Panc1 (cell line): ENCODE results near the gene ZNF419. TPM values are rescaled to one million over a fixed set of nuclear protein-coding genes. Genes with fewer than 3 reads are reported as not detected.

Experiments used
- ATAC-seq: fragments of 200-7000 bp; cut with Tn5 transposase; 2 replicates; pipeline ENCODE4 v1.9.1; 2020; ENCODE audit warnings: mild to moderate bottlenecking, moderate library complexity
- BruUV-seq: library from RNA; stranded (reverse); fragments of 400-500 nt; replicated peaks from 2 replicates; lab custom pipeline; 2021; lab: Mats Ljungman, UMichigan
- CTCF ChIA-PET: fragments of 300-600 bp; sonication (Branson Sonifier 250); formaldehyde crosslinking; loops from one replicate; lab custom pipeline; 2022; ENCODE audit warnings: antibody characterized with exemption; lab: Charles Lee
- POLR2A ChIA-PET: fragments of 300-600 bp; sonication (Branson Sonifier 250); formaldehyde crosslinking; loops from one replicate; lab custom pipeline; 2022; ENCODE audit warnings: antibody characterized with exemption; lab: Charles Lee
- DNase-seq: peaks from one replicate; pipeline ENCODE4 v3.0.0-alpha.2; 2010; ENCODE audit warnings: low read depth, low spot score
- H3K27ac ChIP-seq: 2 replicates; pipeline ENCODE4 v1.5.1; 2011; ENCODE audit warnings: mild to moderate bottlenecking, low read length, inconsistent platforms
- H3K27me3 ChIP-seq: fragments of 200-500 bp; sonication (Bioruptor generic); 2 replicates; pipeline ENCODE4 v1.6.0; 2014; ENCODE audit warnings: low read length, inconsistent platforms; ENCODE audit not compliant: control insufficient read depth, insufficient read depth
- H3K36me3 ChIP-seq: fragments of 200-500 bp; sonication (Bioruptor generic); 2 replicates; pipeline ENCODE4 v1.5.1; 2014; ENCODE audit warnings: inconsistent platforms, mild to moderate bottlenecking, low read length, moderate library complexity; ENCODE audit not compliant: control insufficient read depth, insufficient read depth
- H3K4me1 ChIP-seq: 2 replicates; pipeline ENCODE4 v1.5.1; 2011; ENCODE audit warnings: inconsistent platforms, mild to moderate bottlenecking, low read length, moderate library complexity; ENCODE audit not compliant: control insufficient read depth, insufficient read depth
- H3K4me3 ChIP-seq, 2 experiments: 2 replicates each; pipeline ENCODE4 v1.5.1; 2011 to 2012; ENCODE audit warnings: low read depth in 2 of 2, low read length in 2 of 2, mild to moderate bottlenecking in 2 of 2, inconsistent platforms in 1 of 2, moderate library complexity in 1 of 2
- H3K9me3 ChIP-seq: fragments of 200-500 bp; sonication (Bioruptor generic); 2 replicates; pipeline ENCODE4 v1.5.1; 2014; ENCODE audit warnings: low read depth, mild to moderate bottlenecking, inconsistent platforms, low read length, moderate library complexity; ENCODE audit not compliant: control insufficient read depth, insufficient read depth
- POLR2AphosphoS5 ChIP-seq: IDR thresholded peaks from 2 replicates; pipeline ENCODE4 v1.6.1; 2012; ENCODE audit warnings: mild to moderate bottlenecking, low read depth, low read length, moderate library complexity
- SIN3A ChIP-seq: IDR thresholded peaks from 2 replicates; pipeline ENCODE4 v1.6.1; 2012; ENCODE audit warnings: low read depth, mild to moderate bottlenecking, low read length, moderate library complexity, borderline replicate concordance; ENCODE audit not compliant: insufficient read depth
- TCF7L2 ChIP-seq: IDR thresholded peaks from 2 replicates; pipeline ENCODE4 v1.6.1; 2011; ENCODE audit warnings: mild to moderate bottlenecking, low read depth, low read length, inconsistent platforms
- in situ Hi-C: cut with HindIII; loops from 2 replicates; pipeline ENCODE4 v1.10.0; 2016; ENCODE audit warnings: low sequenced_read_pairs, low pct_unique_long_range_greater_than_20kb
- intact Hi-C: fragments of 100-400 bp; cut with micrococcal nuclease; formaldehyde crosslinking; loops from one replicate; pipeline ENCODE4 v1.10.0; 2022; ENCODE audit not compliant: unreplicated experiment
- total RNA-seq: library from RNA; stranded (reverse); gene quantifications from one replicate; pipeline ENCODE4 v1.2.1, GENCODE V29; 2021; ENCODE audit not compliant: unreplicated experiment
- TF ChIP-seq, protein P1 (sequence below), 2 experiments: IDR thresholded peaks; 2 replicates each; pipeline ENCODE4 v1.6.1; 2011 to 2012; ENCODE audit warnings: low read depth in 2 of 2, control low read depth in 1 of 2, low read length in 1 of 2, mild to moderate bottlenecking in 1 of 2, moderate library complexity in 1 of 2; ENCODE audit not compliant: insufficient read depth in 1 of 2
- TF ChIP-seq, protein P2 (sequence below): fragments of 450-650 bp; IDR thresholded peaks from 2 replicates; pipeline ENCODE4 v1.5.1; 2017; ENCODE audit warnings: mild to moderate bottlenecking

The ZNF419 gene
- total RNA-seq, 1 experiment from 2014 or later: 14.0 TPM

DNA sequence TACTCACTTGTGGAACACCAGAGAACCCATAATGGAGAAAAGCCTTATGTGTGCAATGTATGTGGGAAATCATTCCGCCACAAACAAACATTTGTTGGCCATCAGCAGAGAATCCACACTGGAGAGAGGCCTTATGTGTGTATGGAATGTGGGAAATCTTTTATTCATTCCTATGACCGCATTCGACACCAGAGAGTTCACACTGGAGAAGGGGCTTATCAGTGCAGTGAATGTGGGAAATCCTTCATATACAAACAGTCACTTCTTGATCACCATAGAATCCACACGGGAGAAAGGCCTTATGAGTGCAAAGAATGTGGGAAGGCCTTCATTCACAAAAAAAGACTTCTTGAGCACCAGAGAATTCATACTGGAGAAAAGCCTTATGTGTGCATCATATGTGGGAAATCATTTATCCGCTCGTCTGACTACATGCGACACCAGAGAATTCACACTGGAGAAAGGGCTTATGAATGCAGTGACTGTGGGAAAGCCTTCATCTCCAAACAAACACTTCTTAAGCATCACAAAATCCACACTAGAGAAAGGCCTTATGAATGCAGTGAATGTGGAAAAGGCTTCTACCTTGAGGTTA, 50.5 kb downstream of the ZNF419 start:
- ATAC-seq (no peak), DNase-seq (no peak)
- TF ChIP-seq, protein P1, sequence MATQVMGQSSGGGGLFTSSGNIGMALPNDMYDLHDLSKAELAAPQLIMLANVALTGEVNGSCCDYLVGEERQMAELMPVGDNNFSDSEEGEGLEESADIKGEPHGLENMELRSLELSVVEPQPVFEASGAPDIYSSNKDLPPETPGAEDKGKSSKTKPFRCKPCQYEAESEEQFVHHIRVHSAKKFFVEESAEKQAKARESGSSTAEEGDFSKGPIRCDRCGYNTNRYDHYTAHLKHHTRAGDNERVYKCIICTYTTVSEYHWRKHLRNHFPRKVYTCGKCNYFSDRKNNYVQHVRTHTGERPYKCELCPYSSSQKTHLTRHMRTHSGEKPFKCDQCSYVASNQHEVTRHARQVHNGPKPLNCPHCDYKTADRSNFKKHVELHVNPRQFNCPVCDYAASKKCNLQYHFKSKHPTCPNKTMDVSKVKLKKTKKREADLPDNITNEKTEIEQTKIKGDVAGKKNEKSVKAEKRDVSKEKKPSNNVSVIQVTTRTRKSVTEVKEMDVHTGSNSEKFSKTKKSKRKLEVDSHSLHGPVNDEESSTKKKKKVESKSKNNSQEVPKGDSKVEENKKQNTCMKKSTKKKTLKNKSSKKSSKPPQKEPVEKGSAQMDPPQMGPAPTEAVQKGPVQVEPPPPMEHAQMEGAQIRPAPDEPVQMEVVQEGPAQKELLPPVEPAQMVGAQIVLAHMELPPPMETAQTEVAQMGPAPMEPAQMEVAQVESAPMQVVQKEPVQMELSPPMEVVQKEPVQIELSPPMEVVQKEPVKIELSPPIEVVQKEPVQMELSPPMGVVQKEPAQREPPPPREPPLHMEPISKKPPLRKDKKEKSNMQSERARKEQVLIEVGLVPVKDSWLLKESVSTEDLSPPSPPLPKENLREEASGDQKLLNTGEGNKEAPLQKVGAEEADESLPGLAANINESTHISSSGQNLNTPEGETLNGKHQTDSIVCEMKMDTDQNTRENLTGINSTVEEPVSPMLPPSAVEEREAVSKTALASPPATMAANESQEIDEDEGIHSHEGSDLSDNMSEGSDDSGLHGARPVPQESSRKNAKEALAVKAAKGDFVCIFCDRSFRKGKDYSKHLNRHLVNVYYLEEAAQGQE (IDR thresholded peaks at IDR 0.05; ENCODE audit: insufficient read depth in 1 of 2, low read depth in 2 of 2, low read length in 1 of 2): no peak
- TF ChIP-seq TCF7L2 (no peak), SIN3A (no peak), POLR2AphosphoS5 (no peak)
- TF ChIP-seq, protein P2, sequence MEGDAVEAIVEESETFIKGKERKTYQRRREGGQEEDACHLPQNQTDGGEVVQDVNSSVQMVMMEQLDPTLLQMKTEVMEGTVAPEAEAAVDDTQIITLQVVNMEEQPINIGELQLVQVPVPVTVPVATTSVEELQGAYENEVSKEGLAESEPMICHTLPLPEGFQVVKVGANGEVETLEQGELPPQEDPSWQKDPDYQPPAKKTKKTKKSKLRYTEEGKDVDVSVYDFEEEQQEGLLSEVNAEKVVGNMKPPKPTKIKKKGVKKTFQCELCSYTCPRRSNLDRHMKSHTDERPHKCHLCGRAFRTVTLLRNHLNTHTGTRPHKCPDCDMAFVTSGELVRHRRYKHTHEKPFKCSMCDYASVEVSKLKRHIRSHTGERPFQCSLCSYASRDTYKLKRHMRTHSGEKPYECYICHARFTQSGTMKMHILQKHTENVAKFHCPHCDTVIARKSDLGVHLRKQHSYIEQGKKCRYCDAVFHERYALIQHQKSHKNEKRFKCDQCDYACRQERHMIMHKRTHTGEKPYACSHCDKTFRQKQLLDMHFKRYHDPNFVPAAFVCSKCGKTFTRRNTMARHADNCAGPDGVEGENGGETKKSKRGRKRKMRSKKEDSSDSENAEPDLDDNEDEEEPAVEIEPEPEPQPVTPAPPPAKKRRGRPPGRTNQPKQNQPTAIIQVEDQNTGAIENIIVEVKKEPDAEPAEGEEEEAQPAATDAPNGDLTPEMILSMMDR: no peak
- Histone ChIP-seq H3K9me3 (peaks cover 58% of the 10 kb centered on the region), H3K4me3 (no peak overlapping the region), H3K36me3 (no peaks in the 10 kb centered on the region), H3K4me1 (no peaks in the 10 kb centered on the region), H3K27ac (no peak overlapping the region), H3K27me3 (no peaks in the 10 kb centered on the region)
- intact Hi-C loops (no loop called here), in situ Hi-C loops (no loop called here)
- ChIA-PET CTCF (no interaction called here), POLR2A (interaction anchor here (0.5 to 0.6 kb wide), 2 partner anchors 70 to 674 kb away, joined by 3 to 5 read pairs; no protein-coding TSS in a partner anchor)
- no TSS peak for BruUV-seq

Other genes with a start within 250 kb of the ZNF419 start
- gene ZNF805, start 247.1 kb upstream of the ZNF419 start, total RNA-seq: 16.8 TPM
- 76.3 TPM for gene ZNF460, start 207.3 kb upstream of the ZNF419 start, total RNA-seq
- gene ZNF543, start 167.3 kb upstream of the ZNF419 start, total RNA-seq: 10.8 TPM
- 10.8 TPM for gene ZNF304, start 136.5 kb upstream of the ZNF419 start, total RNA-seq
- gene TRAPPC2B, start 124.2 kb upstream of the ZNF419 start, total RNA-seq: 15.1 TPM
- gene ZNF547, start 124.2 kb upstream of the ZNF419 start, total RNA-seq: 4.1 TPM
- 14.7 TPM for gene ZNF548, start 97.9 kb upstream of the ZNF419 start, total RNA-seq
- gene ZNF17, start 76.6 kb upstream of the ZNF419 start, total RNA-seq: 9.2 TPM
- 21.3 TPM for gene ZNF749, start 52.4 kb upstream of the ZNF419 start, total RNA-seq
- gene VN1R1, start 30.6 kb upstream of the ZNF419 start, total RNA-seq: 0.18 TPM
- 6.2 TPM for gene ZNF772, start 10.2 kb upstream of the ZNF419 start, total RNA-seq
- gene ZNF773, start 12.2 kb downstream of the ZNF419 start, total RNA-seq: 10.2 TPM
- not detected for gene ZNF549, start 39.6 kb downstream of the ZNF419 start, total RNA-seq
- 15.1 TPM for gene ZNF550, start 72.1 kb downstream of the ZNF419 start, total RNA-seq
- 8.7 TPM for gene ZNF416, start 91.2 kb downstream of the ZNF419 start, total RNA-seq
- not detected for gene ZIK1, start 96.4 kb downstream of the ZNF419 start, total RNA-seq
- 8.9 TPM for gene ZNF530, start 112.1 kb downstream of the ZNF419 start, total RNA-seq
- 18.9 TPM for gene ZNF134, start 126.5 kb downstream of the ZNF419 start, total RNA-seq
- 13.9 TPM for gene ZNF211, start 145.4 kb downstream of the ZNF419 start, total RNA-seq
- gene ZSCAN4, start 181.2 kb downstream of the ZNF419 start, total RNA-seq: not detected
- gene ZNF551, start 194.2 kb downstream of the ZNF419 start, total RNA-seq: 11.0 TPM
- not detected for gene ZNF154, start 221.5 kb downstream of the ZNF419 start, total RNA-seq
- gene ZNF671, start 239.9 kb downstream of the ZNF419 start, total RNA-seq: not detected